HEK293T (cell line): ENCODE measurements around the gene APOA4.

ENCODE experiments used
- ARNT ChIP-seq: fragments of 450-650 bp; IDR thresholded peaks from 2 replicates; pipeline ENCODE4 v1.6.1; 2017; ENCODE audit warnings: mild to moderate bottlenecking
- BHLHE40 ChIP-seq: fragments of 450-650 bp; IDR thresholded peaks from 2 replicates; pipeline ENCODE4 v1.6.1; 2016; ENCODE audit warnings: mild to moderate bottlenecking, moderate library complexity, borderline replicate concordance
- FOXA1 ChIP-seq: fragments of 450-650 bp; IDR thresholded peaks from 2 replicates; pipeline ENCODE4 v1.6.1; 2016; ENCODE audit warnings: mild to moderate bottlenecking
- FOXK2 ChIP-seq: fragments of 450-650 bp; IDR thresholded peaks from 2 replicates; pipeline ENCODE4 v1.6.1; 2016; ENCODE audit warnings: mild to moderate bottlenecking
- FOXM1 ChIP-seq: fragments of 450-650 bp; IDR thresholded peaks from 2 replicates; pipeline ENCODE4 v1.6.1; 2017; ENCODE audit warnings: mild to moderate bottlenecking, borderline replicate concordance
- HDGF ChIP-seq: fragments of 450-650 bp; IDR thresholded peaks from 2 replicates; pipeline ENCODE4 v1.6.1; 2017; ENCODE audit warnings: antibody characterized with exemption, borderline replicate concordance
- L3MBTL2 ChIP-seq: fragments of 450-650 bp; conservative IDR thresholded peaks from 2 replicates; pipeline ENCODE4 v1.6.1; 2016; ENCODE audit warnings: mild to moderate bottlenecking
- LEF1 ChIP-seq: fragments of 450-650 bp; IDR thresholded peaks from 2 replicates; pipeline ENCODE4 v1.6.1; 2017; ENCODE audit warnings: mild to moderate bottlenecking, borderline replicate concordance
- SP1 ChIP-seq: fragments of 450-650 bp; IDR thresholded peaks from 2 replicates; pipeline ENCODE4 v1.6.1; 2017
- TARDBP ChIP-seq: fragments of 450-650 bp; IDR thresholded peaks from 2 replicates; pipeline ENCODE4 v1.6.1; 2016

GRCh38 chr11:116787436-116787785 lies 35.7 kb downstream of the APOA4 start:
- no peak for TF ChIP-seq SP1
- no peak for TF ChIP-seq ARNT
- no peak for TF ChIP-seq TARDBP
- no peak for TF ChIP-seq FOXA1
- TF ChIP-seq BHLHE40: no peak
- no peak for TF ChIP-seq L3MBTL2
- no peak for TF ChIP-seq FOXM1
- no peak for TF ChIP-seq FOXK2
- no peak for TF ChIP-seq LEF1
- no peak for TF ChIP-seq HDGF
